NCI-H2107 (cell line): Measurements from ENCODE around the gene SIM2.
A peak's percentile ranks its signal among the peaks of the same experiment; 100 is the strongest.

Source experiments
- DNase-seq: peaks from one replicate; lab custom pipeline; 2025; lab: John Stamatoyannopoulos, UW

The SIM2 gene

GRCh38 chr21:36738489-36739126, 39.7 kb downstream of the SIM2 start:
- no peak for DNase-seq

GRCh38 chr21:36741506-36741905, 42.6 kb downstream of the SIM2 start:
- DNase-seq: no peak

- DNase-seq: no peak
These were observed 44.1 kb downstream of the SIM2 start for GRCh38 chr21:36743008-36743407.

- no peak for DNase-seq
These were observed 44.5 kb downstream of the SIM2 start for GRCh38 chr21:36743446-36743845.

GRCh38 chr21:36744190-36744559, 45.3 kb downstream of the SIM2 start:
- no peak for DNase-seq

- DNase-seq: peak; percentile 31
These were observed 45.8 kb downstream of the SIM2 start for GRCh38 chr21:36744560-36745231.

GRCh38 chr21:36745459-36745858, 46.5 kb downstream of the SIM2 start:
- DNase-seq: no peak

- DNase-seq: no peak
These were observed 48.3 kb downstream of the SIM2 start for GRCh38 chr21:36747041-36747814.

GRCh38 chr21:36747815-36748383, 49.0 kb downstream of the SIM2 start:
- no peak for DNase-seq

- no peak for DNase-seq
These were observed 51.1 kb downstream of the SIM2 start for GRCh38 chr21:36749935-36750575.

GRCh38 chr21:36750576-36750959, 51.7 kb downstream of the SIM2 start:
- no peak for DNase-seq

- DNase-seq: no peak
These were observed 52.5 kb downstream of the SIM2 start for GRCh38 chr21:36751383-36751782.

- no peak for DNase-seq
These were observed 54.6 kb downstream of the SIM2 start for GRCh38 chr21:36753556-36753955.

GRCh38 chr21:36754241-36754898, 55.5 kb downstream of the SIM2 start:
- no peak for DNase-seq

- DNase-seq: no peak
These were observed 57.6 kb downstream of the SIM2 start for GRCh38 chr21:36756527-36756926.

GRCh38 chr21:36757196-36757595, 58.3 kb downstream of the SIM2 start:
- no peak for DNase-seq

- peak; percentile 14 for DNase-seq
These were observed 60.6 kb downstream of the SIM2 start for GRCh38 chr21:36759348-36760083.

GRCh38 chr21:36761685-36762084, 62.8 kb downstream of the SIM2 start:
- DNase-seq: no peak

GRCh38 chr21:36762642-36763041, 63.7 kb downstream of the SIM2 start:
- no peak for DNase-seq

GRCh38 chr21:36763305-36763704, 64.4 kb downstream of the SIM2 start:
- no peak for DNase-seq

- no peak for DNase-seq
These were observed 66.3 kb downstream of the SIM2 start for GRCh38 chr21:36765229-36765628.
